GM12878 (cell line): ENCODE data around the gene ACOT12. TPM values are rescaled to one million over a fixed set of nuclear protein-coding genes. Genes with fewer than 3 reads are reported as not detected.

Experiments used
- ATAC-seq: fragments of 200-7000 bp; cut with Tn5 transposase; 3 replicates; pipeline ENCODE4 v1.9.1; 2020; ENCODE audit warnings: mild to moderate bottlenecking, moderate library complexity
- BruUV-seq: library from RNA; stranded (reverse); fragments of 400-500 nt; replicated peaks from 2 replicates; lab custom pipeline; 2021; lab: Mats Ljungman, UMichigan
- CTCF ChIA-PET: fragments of 300-600 bp; sonication (Branson Sonifier 250); formaldehyde crosslinking; extraction: SDS; loops from one replicate; lab custom pipeline; 2021; ENCODE audit warnings: inconsistent platforms; lab: Yijun Ruan, JAX
- POLR2A ChIA-PET: fragments of 350-600 bp; formaldehyde crosslinking; extraction: SDS; loops from one replicate; lab custom pipeline; 2021; ENCODE audit warnings: inconsistent platforms; lab: Charles Lee
- RAD21 ChIA-PET: fragments of 300-600 bp; sonication (Branson Sonifier 250); formaldehyde crosslinking; loops from one replicate; lab custom pipeline; 2023; ENCODE audit warnings: antibody characterized with exemption; ENCODE audit not compliant: unreplicated experiment; lab: Charles Lee
- SMC1A ChIA-PET: fragments of 300-600 bp; sonication (Branson Sonifier 250); formaldehyde crosslinking; loops from one replicate; lab custom pipeline; 2023; ENCODE audit not compliant: unreplicated experiment, uncharacterized antibody; lab: Charles Lee
- DNase-seq: peaks from one replicate; pipeline ENCODE4 v3.0.0-alpha.2; 2011; ENCODE audit warnings: low read depth, low spot score
- FAIRE-seq: peaks from 3 replicates; lab custom pipeline; 2011; peaks lifted over from hg19 to GRCh38; lab: Jason Lieb, UNC
- H2AFZ ChIP-seq: 2 replicates; pipeline ENCODE4 v1.6.0; 2011; ENCODE audit warnings: low read depth, low read length, control low read depth; ENCODE audit not compliant: control insufficient read depth
- H3K27ac ChIP-seq: 2 replicates; pipeline ENCODE4 v1.5.1; 2011; ENCODE audit warnings: control low read depth; ENCODE audit not compliant: control insufficient read depth, insufficient read depth
- H3K27me3 ChIP-seq, 2 experiments: replicated peaks in 1 of 2; 2 replicates each; pipeline versions ENCODE4 v1.6.0 to v1.6.1; 2011; ENCODE audit warnings: low read length in 1 of 2; ENCODE audit not compliant: control insufficient read depth in 2 of 2, insufficient read depth in 2 of 2
- H3K36me3 ChIP-seq, 2 experiments: 2 replicates each; pipeline ENCODE4 v1.5.1; 2011; ENCODE audit warnings: low read length in 1 of 2; ENCODE audit not compliant: control insufficient read depth in 2 of 2, insufficient read depth in 2 of 2
- H3K4me1 ChIP-seq: 2 replicates; pipeline ENCODE4 v1.6.1; 2011; ENCODE audit warnings: mild to moderate bottlenecking, low read length, moderate library complexity, mixed read lengths; ENCODE audit not compliant: control insufficient read depth, insufficient read depth
- H3K4me2 ChIP-seq: 2 replicates; pipeline ENCODE4 v1.6.0; 2011; ENCODE audit warnings: control low read depth; ENCODE audit not compliant: control insufficient read depth, insufficient read depth
- H3K4me3 ChIP-seq: fragments of 200-600 bp; sonication (generic); 2 replicates; pipeline ENCODE4 v1.5.1; 2016
- H3K79me2 ChIP-seq: 2 replicates; pipeline ENCODE4 v1.6.0; 2011; ENCODE audit warnings: low read length; ENCODE audit not compliant: control insufficient read depth, insufficient read depth
- H3K9ac ChIP-seq: 2 replicates; pipeline ENCODE4 v1.8.0; 2011; ENCODE audit warnings: low read length, control low read depth, mixed read lengths; ENCODE audit not compliant: control insufficient read depth, insufficient read depth
- H3K9me3 ChIP-seq: replicated peaks from 3 replicates; pipeline ENCODE4 v1.5.1; 2011; ENCODE audit warnings: mild to moderate bottlenecking, low read length; ENCODE audit not compliant: control insufficient read depth, insufficient read depth
- H4K20me1 ChIP-seq: 2 replicates; pipeline ENCODE4 v1.6.0; 2011; ENCODE audit not compliant: control insufficient read depth, insufficient read depth
- CHD2 ChIP-seq: IDR thresholded peaks from 2 replicates; pipeline ENCODE4 v1.6.1; 2011; ENCODE audit warnings: low read depth, low read length, improper control_type of control experiment, borderline replicate concordance
- EGR1 ChIP-seq, 2 experiments: IDR thresholded peaks; 1 replicate in 1 of 2; 2 replicates in 1 of 2; pipeline ENCODE4 v1.6.1; 2011 to 2012; ENCODE audit warnings: low read depth in 2 of 2, low read length in 2 of 2, borderline replicate concordance in 1 of 2, mild to moderate bottlenecking in 1 of 2, moderate library complexity in 1 of 2
- HDAC6 ChIP-seq: fragments of 200-600 bp; sonication (generic); IDR thresholded peaks from one replicate; pipeline ENCODE4 v1.8.0; 2017; ENCODE audit warnings: antibody characterized with exemption; ENCODE audit not compliant: unreplicated experiment
- HDGF ChIP-seq: fragments of 450-650 bp; IDR thresholded peaks from 2 replicates; pipeline ENCODE4 v1.6.1; 2016; ENCODE audit warnings: antibody characterized with exemption
- MYC ChIP-seq: IDR thresholded peaks from 2 replicates; pipeline ENCODE4 v1.6.1; 2011; ENCODE audit warnings: mild to moderate bottlenecking, low read length, moderate library complexity, inconsistent platforms; ENCODE audit not compliant: insufficient read depth, insufficient replicate concordance, insufficient read length, severe bottlenecking
- NBN ChIP-seq: fragments of 450-650 bp; IDR thresholded peaks from 2 replicates; pipeline ENCODE4 v1.6.1; 2016
- PBX3 ChIP-seq: IDR thresholded peaks from 2 replicates; pipeline ENCODE4 v1.6.1; 2011; ENCODE audit warnings: mild to moderate bottlenecking, low read depth, low read length, moderate library complexity; ENCODE audit not compliant: insufficient replicate concordance
- RB1 ChIP-seq: fragments of 450-650 bp; formaldehyde crosslinking; IDR thresholded peaks from 2 replicates; pipeline ENCODE4 v1.6.1; 2017; ENCODE audit warnings: mild to moderate bottlenecking, borderline replicate concordance
- ZNF622 ChIP-seq: fragments of 450-650 bp; IDR thresholded peaks from 2 replicates; pipeline ENCODE4 v1.6.1; 2017; ENCODE audit warnings: mild to moderate bottlenecking, inconsistent platforms
- ZSCAN29 ChIP-seq: fragments of 450-650 bp; IDR thresholded peaks from 2 replicates; pipeline ENCODE4 v1.6.1; 2017; ENCODE audit warnings: mild to moderate bottlenecking, moderate library complexity
- WGBS: methylation state at CpG from one replicate; pipeline ENCODE4 v1.1.6; 2016; ENCODE audit warnings: low lambda C conversion rate; ENCODE audit not compliant: insufficient replicate concordance, insufficient coverage; ENCODE audit errors: missing lambda C conversion rate; 5-methylcytosine and 5-hydroxymethylcytosine counted together
- in situ Hi-C: fragments of 300-500 bp; cut with MboI; formaldehyde crosslinking; loops from 9 replicates; pipeline ENCODE4 v1.14.3; 2018; ENCODE audit warnings: mixed read lengths
- intact Hi-C: fragments of 100-400 bp; cut with micrococcal nuclease; formaldehyde crosslinking; loops from one replicate; pipeline ENCODE4 v1.14.2; 2022; ENCODE audit not compliant: unreplicated experiment
- polyA plus RNA-seq, 11 experiments: library from polyadenylated mRNA; depleted of rRNA in 4 of 11; unstranded in 6 of 11; stranded (reverse) in 5 of 11; fragments of >200 nt; fragmentation: Nextera tagmentation in 4 of 11; fragmentation: Illumina TruSeq in 1 of 11; extraction: Ambion mirVana in 4 of 11; extraction: Trizol in 1 of 11; gene quantifications; 1 replicate in 1 of 11; 2 replicates in 10 of 11; pipeline versions ENCODE4 v1.2.1 to v1.2.3, GENCODE V29; 2011 to 2016; ENCODE audit warnings: inconsistent platforms in 2 of 11, missing spikeins in 2 of 11, low read depth in 1 of 11
- total RNA-seq, 4 experiments: library from RNA; depleted of rRNA in 3 of 4; stranded (reverse); fragments of >200 nt in 3 of 4; fragmentation: Illumina TruSeq in 1 of 4; extraction: Trizol in 1 of 4; gene quantifications; 2 replicates each; pipeline versions ENCODE4 v1.2.1 to v1.2.3, GENCODE V29; 2013 to 2021

Gene ACOT12
- total and polyA plus RNA-seq, 10 of the 15 experiments (the other 5 are each of a cell fraction or from before 2014, with no cell fraction given) = 0.08 TPM; not detected in 9

- H3K27me3 ChIP-seq = peaks cover 0 to 3% of the 10 kb centered on the region in 2 experiments; a peak in 1 of 4 replicates
- FAIRE-seq = no peak
- H4K20me1 ChIP-seq = no peaks in the 10 kb centered on the region
- H2AFZ ChIP-seq = no peak overlapping the region
- no peak for DNase-seq
- WGBS = 12% methylated on average over 5 of the region's 5 CpGs
- intact Hi-C loops = no loop called here
- ChIA-PET POLR2A (no interaction called here), CTCF (no interaction called here), SMC1A (no interaction called here)
- ATAC-seq = no peak
- H3K4me2 ChIP-seq = no peak overlapping the region
- H3K79me2 ChIP-seq = no peaks in the 10 kb centered on the region
- no peak overlapping the region for H3K4me3 ChIP-seq
- BruUV-seq = no TSS peak
- no peak overlapping the region for H3K9ac ChIP-seq
- H3K4me1 ChIP-seq = no peaks in the 10 kb centered on the region
- H3K9me3 ChIP-seq = no peaks in the 10 kb centered on the region
- H3K36me3 ChIP-seq = no peaks in the 10 kb centered on the region
- H3K27ac ChIP-seq = no peak overlapping the region
- TF ChIP-seq ZNF622 (no peak), RB1 (no peak), HDGF (no peak), MYC (no peak), CHD2 (no peak), ZSCAN29 (no peak), PBX3 (no peak), EGR1 (IDR thresholded peaks at IDR 0.05; ENCODE audit: borderline replicate concordance in 1 of 2, low read depth in 2 of 2, low read length in 2 of 2) (no peak), HDAC6 (no peak), NBN (no peak)
- TF ChIP-seq, all 136 proteins: peak for 0
- in situ Hi-C loops = no loop called here
- RAD21 ChIA-PET = no interaction called here
Observed at GRCh38 chr5:81353189-81353588, 40.7 kb downstream of the ACOT12 start.
